ENCODE measurements around the gene PDCD4. TPM values are rescaled to one million over a fixed set of nuclear protein-coding genes. Genes with fewer than 3 reads are reported as not detected.

PDCD4 gene
- total RNA-seq, 2 donors from 2014 or later, result 53.5 to 91.3 TPM

GRCh38 chr10:110885932-110886674, 14.4 kb downstream of the PDCD4 start:
- no peak overlapping the region for H3K4me3 ChIP-seq
- H3K36me3 ChIP-seq, result peaks cover 16% of the 10 kb centered on the region
- ATAC-seq (ENCODE audit: insufficient number of reproducible peaks, low FRiP score, low read depth) (no peak), DNase-seq (ENCODE audit: low spot score) (no peak)
- peaks cover 22 to 35% of the 10 kb centered on the region in 2 donors for H3K4me1 ChIP-seq (ENCODE audit: control insufficient read depth in 1 of 2, low read depth in 2 of 2)
- H3K27me3 ChIP-seq (replicated peaks; ENCODE audit: insufficient read depth), result no peaks in the 10 kb centered on the region
- no peaks in the 10 kb centered on the region for H3K9me3 ChIP-seq
- no peak for TF ChIP-seq CTCF (IDR thresholded peaks at IDR 0.05)
- no peak overlapping the region for H3K27ac ChIP-seq

- no peak for DNase-seq (ENCODE audit: low spot score)
- Histone ChIP-seq H3K27me3 (replicated peaks; ENCODE audit: insufficient read depth) (no peaks in the 10 kb centered on the region), H3K27ac (no peak overlapping the region), H3K4me3 (no peak overlapping the region), H3K4me1 (ENCODE audit: control insufficient read depth in 1 of 2, low read depth in 2 of 2) (peaks cover 14 to 22% of the 10 kb centered on the region in 2 donors), H3K9me3 (no peaks in the 10 kb centered on the region), H3K36me3 (peaks cover 16% of the 10 kb centered on the region)
- TF ChIP-seq CTCF (IDR thresholded peaks at IDR 0.05), result no peak
- ATAC-seq (ENCODE audit: insufficient number of reproducible peaks, low FRiP score, low read depth), result no peak
Observed at GRCh38 chr10:110887560-110887959, 15.8 kb downstream of the PDCD4 start.

GRCh38 chr10:110892602-110893288, 21.0 kb downstream of the PDCD4 start:
- Histone ChIP-seq H3K27me3 (replicated peaks; ENCODE audit: insufficient read depth) (no peaks in the 10 kb centered on the region), H3K27ac (no peak overlapping the region), H3K4me3 (no peak overlapping the region), H3K9me3 (no peaks in the 10 kb centered on the region), H3K4me1 (ENCODE audit: control insufficient read depth in 1 of 2, low read depth in 2 of 2) (peaks cover 0 to 3% of the 10 kb centered on the region in 2 donors), H3K36me3 (peaks cover 34% of the 10 kb centered on the region)
- ATAC-seq (ENCODE audit: insufficient number of reproducible peaks, low FRiP score, low read depth) (no peak), DNase-seq (ENCODE audit: low spot score) (no peak)
- no peak for TF ChIP-seq CTCF (IDR thresholded peaks at IDR 0.05)

GRCh38 chr10:110893559-110894179, 21.9 kb downstream of the PDCD4 start:
- Histone ChIP-seq H3K4me1 (ENCODE audit: control insufficient read depth in 1 of 2, low read depth in 2 of 2) (peaks cover 0 to 3% of the 10 kb centered on the region in 2 donors), H3K4me3 (no peak overlapping the region), H3K27ac (no peak overlapping the region), H3K36me3 (peaks cover 35% of the 10 kb centered on the region), H3K9me3 (no peaks in the 10 kb centered on the region), H3K27me3 (replicated peaks; ENCODE audit: insufficient read depth) (no peaks in the 10 kb centered on the region)
- peak; percentile 63 for TF ChIP-seq CTCF (IDR thresholded peaks at IDR 0.05)
- no peak for DNase-seq (ENCODE audit: low spot score)
- ATAC-seq (ENCODE audit: insufficient number of reproducible peaks, low FRiP score, low read depth), result no peak

- Histone ChIP-seq H3K36me3 (peaks cover 25% of the 10 kb centered on the region), H3K27me3 (replicated peaks; ENCODE audit: insufficient read depth) (no peaks in the 10 kb centered on the region), H3K4me1 (ENCODE audit: control insufficient read depth in 1 of 2, low read depth in 2 of 2) (peaks cover 0 to 3% of the 10 kb centered on the region in 2 donors), H3K4me3 (no peak overlapping the region), H3K27ac (no peak overlapping the region), H3K9me3 (no peaks in the 10 kb centered on the region)
- DNase-seq (ENCODE audit: low spot score) (no peak), ATAC-seq (ENCODE audit: insufficient number of reproducible peaks, low FRiP score, low read depth) (no peak)
- no peak for TF ChIP-seq CTCF (IDR thresholded peaks at IDR 0.05)
Observed at GRCh38 chr10:110897184-110897583, 25.5 kb downstream of the PDCD4 start.
